CD14-positive monocyte (primary cell): ENCODE data around the gene POFUT2. TPM values are rescaled to one million over a fixed set of nuclear protein-coding genes. Genes with fewer than 3 reads are reported as not detected.

Experiments
- DNase-seq, 3 donors: peaks; one replicate each; pipeline ENCODE4 v3.0.0-alpha.2; 2011 to 2022
- H2AFZ ChIP-seq: 2 replicates; pipeline ENCODE4 v1.6.0; 2012; ENCODE audit warnings: mild to moderate bottlenecking, low read depth, low read length, inconsistent platforms; ENCODE audit not compliant: insufficient read depth, poor library complexity, severe bottlenecking
- H3K27ac ChIP-seq, 2 donors: 1 replicate in 1 of 2; 2 replicates in 1 of 2; pipeline ENCODE4 v1.5.1; 2012 to 2013; ENCODE audit warnings: low read length in 2 of 2, control low read depth in 1 of 2, inconsistent platforms in 1 of 2, low read depth in 1 of 2, mild to moderate bottlenecking in 1 of 2
- H3K27me3 ChIP-seq, 2 donors: one replicate each; pipeline versions ENCODE4 v1.6.0 to v1.6.1; 2011 to 2013; ENCODE audit warnings: low read length in 2 of 2; ENCODE audit not compliant: control insufficient read depth in 2 of 2, insufficient read depth in 2 of 2
- H3K36me3 ChIP-seq, 2 donors: replicated peaks in 1 of 2; 1 replicate in 1 of 2; 2 replicates in 1 of 2; pipeline versions ENCODE4 v1.5.1 to v1.6.1; 2012 to 2013; ENCODE audit warnings: low read length in 2 of 2, control low read depth in 1 of 2, inconsistent platforms in 1 of 2, mild to moderate bottlenecking in 1 of 2; ENCODE audit not compliant: insufficient read depth in 2 of 2, control insufficient read depth in 1 of 2
- H3K4me1 ChIP-seq, 2 donors: 1 replicate in 1 of 2; 2 replicates in 1 of 2; pipeline versions ENCODE4 v1.5.1 to v1.6.1; 2012 to 2013; ENCODE audit warnings: low read length in 2 of 2, control low read depth in 1 of 2, inconsistent platforms in 1 of 2, mild to moderate bottlenecking in 1 of 2, moderate library complexity in 1 of 2; ENCODE audit not compliant: insufficient read depth in 2 of 2, control insufficient read depth in 1 of 2
- H3K4me2 ChIP-seq: replicated peaks from 2 replicates; pipeline ENCODE3; 2012; ENCODE audit warnings: low read length, moderate library complexity, mild to moderate bottlenecking; ENCODE audit not compliant: poor library complexity, severe bottlenecking; ENCODE audit errors: extremely low read depth
- H3K4me3 ChIP-seq, 3 experiments: fragments of 200-600 bp in 1 of 3; sonication (generic) in 1 of 3; replicated peaks in 1 of 3; 1 replicate in 2 of 3; 2 replicates in 1 of 3; pipeline ENCODE4 v1.5.1; 2011 to 2013; ENCODE audit warnings: low read length in 3 of 3, mild to moderate bottlenecking in 3 of 3, control low read depth in 2 of 3, low read depth in 2 of 3, inconsistent platforms in 1 of 3, moderate library complexity in 1 of 3
- H3K79me2 ChIP-seq: 2 replicates; pipeline ENCODE4 v1.6.0; 2012; ENCODE audit warnings: mild to moderate bottlenecking, control low read depth, inconsistent platforms, low read length, moderate library complexity; ENCODE audit not compliant: insufficient read depth
- H3K9ac ChIP-seq: 2 replicates; pipeline ENCODE4 v1.6.0; 2017; ENCODE audit warnings: low read length, mild to moderate bottlenecking; ENCODE audit not compliant: insufficient read depth, poor library complexity, severe bottlenecking
- H3K9me3 ChIP-seq, 2 donors: replicated peaks in 1 of 2; 1 replicate in 1 of 2; 2 replicates in 1 of 2; pipeline versions ENCODE4 v1.5.1 to v1.6.1; 2012 to 2013; ENCODE audit warnings: low read length in 2 of 2, control low read depth in 1 of 2; ENCODE audit not compliant: control insufficient read depth in 1 of 2, insufficient read depth in 1 of 2
- H4K20me1 ChIP-seq: 2 replicates; pipeline ENCODE4 v1.6.0; 2012; ENCODE audit warnings: mild to moderate bottlenecking, low read length, control low read depth, moderate library complexity; ENCODE audit not compliant: insufficient read depth
- H3K27ac Mint-ChIP-seq, 7 donors: one replicate each; pipeline ENCODE4 v1.8.0; 2020; ENCODE audit warnings: mild to moderate bottlenecking in 7 of 7, mixed read lengths in 7 of 7, moderate library complexity in 6 of 7, inconsistent platforms in 2 of 7
- H3K27me3 Mint-ChIP-seq, 3 donors: one replicate each; pipeline ENCODE4 v1.8.0; 2021 to 2022; ENCODE audit warnings: low read depth in 3 of 3, mild to moderate bottlenecking in 3 of 3, mixed read lengths in 3 of 3, moderate library complexity in 3 of 3, inconsistent platforms in 1 of 3
- H3K36me3 Mint-ChIP-seq, 2 donors: one replicate each; pipeline ENCODE4 v1.8.0; 2020; ENCODE audit warnings: mixed read lengths in 2 of 2, inconsistent platforms in 1 of 2, mild to moderate bottlenecking in 1 of 2
- H3K4me1 Mint-ChIP-seq: one replicate; pipeline ENCODE4 v1.8.0; 2020; ENCODE audit warnings: mild to moderate bottlenecking, mixed read lengths
- H3K4me3 Mint-ChIP-seq, 2 donors: one replicate each; pipeline ENCODE4 v1.8.0; 2020; ENCODE audit warnings: mild to moderate bottlenecking in 2 of 2, mixed read lengths in 2 of 2, moderate library complexity in 1 of 2
- H3K9me3 Mint-ChIP-seq, 7 donors: one replicate each; pipeline ENCODE4 v1.8.0; 2020 to 2022; ENCODE audit warnings: mixed read lengths in 7 of 7, mild to moderate bottlenecking in 6 of 7, moderate library complexity in 6 of 7, inconsistent platforms in 2 of 7
- WGBS: methylation state at CpG from one replicate; pipeline ENCODE4 v1.1.5; 2013; ENCODE audit warnings: missing lambda C conversion rate; ENCODE audit not compliant: insufficient coverage; 5-methylcytosine and 5-hydroxymethylcytosine counted together
- intact Hi-C, 2 donors: fragments of 100-400 bp; cut with micrococcal nuclease; formaldehyde crosslinking; loops; one replicate each; pipeline versions ENCODE4 v1.15.0 to v1.15.1; 2023
- polyA plus RNA-seq, 3 donors: library from polyadenylated mRNA; depleted of rRNA in 1 of 3; unstranded in 2 of 3; stranded (reverse) in 1 of 3; fragments of 300-500 nt in 2 of 3; fragments of >200 nt in 1 of 3; fragmentation: Illumina TruSeq in 2 of 3; gene quantifications; 1 replicate in 2 of 3; 2 replicates in 1 of 3; pipeline ENCODE4 v1.2.3, GENCODE V29; 2012 to 2021
- TF ChIP-seq, protein P1 (sequence below): fragments of 200-600 bp; IDR thresholded peaks from one replicate; pipeline ENCODE4 v1.8.0; 2022; ENCODE audit warnings: antibody characterized with exemption, mild to moderate bottlenecking

The POFUT2 gene
- polyA plus RNA-seq, 3 donors, result 1.8 to 21.3 (median 2.8) TPM

DNA sequence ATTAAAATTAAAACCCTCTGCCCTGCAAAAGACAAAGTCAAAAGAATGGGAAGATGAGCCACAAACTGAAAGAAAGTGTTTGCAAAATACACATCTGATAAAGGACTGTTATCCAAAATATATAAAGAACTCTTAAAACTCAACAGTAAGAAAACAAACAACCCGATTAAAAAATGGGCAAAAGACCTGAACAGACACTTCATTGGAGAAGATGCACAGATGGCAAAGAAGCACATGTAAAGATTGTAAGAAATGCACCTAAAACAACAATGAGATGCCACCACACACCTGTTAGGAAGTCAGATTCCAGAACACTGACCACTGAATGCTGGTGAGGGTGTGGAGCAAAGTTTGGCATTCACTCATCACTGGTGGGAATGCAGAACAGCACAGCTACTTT lies 24.6 kb upstream of the POFUT2 start:
- H3K79me2 ChIP-seq, result no peaks in the 10 kb centered on the region
- no peak for DNase-seq
- H3K4me2 ChIP-seq, result no peak overlapping the region
- H3K27ac Mint-ChIP-seq, result no peak overlapping the region
- no peaks in the 10 kb centered on the region for H3K27me3 ChIP-seq
- no peak overlapping the region for H3K4me3 ChIP-seq
- TF ChIP-seq, protein P1, sequence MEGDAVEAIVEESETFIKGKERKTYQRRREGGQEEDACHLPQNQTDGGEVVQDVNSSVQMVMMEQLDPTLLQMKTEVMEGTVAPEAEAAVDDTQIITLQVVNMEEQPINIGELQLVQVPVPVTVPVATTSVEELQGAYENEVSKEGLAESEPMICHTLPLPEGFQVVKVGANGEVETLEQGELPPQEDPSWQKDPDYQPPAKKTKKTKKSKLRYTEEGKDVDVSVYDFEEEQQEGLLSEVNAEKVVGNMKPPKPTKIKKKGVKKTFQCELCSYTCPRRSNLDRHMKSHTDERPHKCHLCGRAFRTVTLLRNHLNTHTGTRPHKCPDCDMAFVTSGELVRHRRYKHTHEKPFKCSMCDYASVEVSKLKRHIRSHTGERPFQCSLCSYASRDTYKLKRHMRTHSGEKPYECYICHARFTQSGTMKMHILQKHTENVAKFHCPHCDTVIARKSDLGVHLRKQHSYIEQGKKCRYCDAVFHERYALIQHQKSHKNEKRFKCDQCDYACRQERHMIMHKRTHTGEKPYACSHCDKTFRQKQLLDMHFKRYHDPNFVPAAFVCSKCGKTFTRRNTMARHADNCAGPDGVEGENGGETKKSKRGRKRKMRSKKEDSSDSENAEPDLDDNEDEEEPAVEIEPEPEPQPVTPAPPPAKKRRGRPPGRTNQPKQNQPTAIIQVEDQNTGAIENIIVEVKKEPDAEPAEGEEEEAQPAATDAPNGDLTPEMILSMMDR, result no peak
- no peak overlapping the region for H2AFZ ChIP-seq
- WGBS, result no CpG with 5 or more reads among the region's 1 CpG
- H3K27me3 Mint-ChIP-seq, result peaks cover 4 to 12% (median 6%) of the 10 kb centered on the region in 3 donors
- H3K36me3 Mint-ChIP-seq, result no peaks in the 10 kb centered on the region
- H3K9me3 Mint-ChIP-seq, result peaks cover 0 to 10% (median 0%) of the 10 kb centered on the region in 7 donors
- no peak overlapping the region for H3K4me3 Mint-ChIP-seq
- H3K4me1 ChIP-seq, result peaks cover 6 to 10% of the 10 kb centered on the region in 2 donors
- no peaks in the 10 kb centered on the region for H3K36me3 ChIP-seq
- H4K20me1 ChIP-seq, result no peaks in the 10 kb centered on the region
- H3K9me3 ChIP-seq, result no peaks in the 10 kb centered on the region
- H3K4me1 Mint-ChIP-seq, result peaks cover 17% of the 10 kb centered on the region
- no peak overlapping the region for H3K27ac ChIP-seq
- intact Hi-C loops, result no loop called here
- no peak overlapping the region for H3K9ac ChIP-seq

DNA sequence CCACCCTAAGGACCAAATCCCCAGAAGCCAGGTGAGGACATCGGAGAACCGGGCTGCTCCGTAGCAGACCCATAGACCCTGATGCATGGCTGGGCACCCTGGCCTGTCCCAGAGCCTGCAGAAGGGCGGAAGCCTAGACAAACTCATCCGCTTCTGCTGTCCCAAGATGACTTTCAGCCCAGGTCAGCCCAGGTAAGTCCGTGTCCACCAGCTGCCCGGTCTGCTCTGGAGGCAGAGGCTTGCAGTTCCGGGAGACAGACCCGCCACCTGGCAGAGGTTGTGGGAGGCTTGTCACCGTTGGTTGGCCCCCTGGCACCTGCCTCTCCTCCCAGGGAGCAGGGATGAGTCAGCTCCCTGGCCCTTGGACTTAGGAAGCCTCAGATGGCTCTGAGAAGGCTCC lies 22.8 kb upstream of the POFUT2 start:
- TF ChIP-seq, protein P1, result no peak
- no peak overlapping the region for H3K9ac ChIP-seq
- H3K27ac Mint-ChIP-seq, result no peak overlapping the region
- H3K27me3 Mint-ChIP-seq, result peaks cover 4 to 13% (median 6%) of the 10 kb centered on the region in 3 donors
- peaks cover 0 to 10% (median 0%) of the 10 kb centered on the region in 7 donors for H3K9me3 Mint-ChIP-seq
- H3K4me3 Mint-ChIP-seq, result no peak overlapping the region
- no peak overlapping the region for H3K27ac ChIP-seq
- peaks cover 17% of the 10 kb centered on the region for H3K4me1 Mint-ChIP-seq
- no peak overlapping the region for H3K4me3 ChIP-seq
- intact Hi-C loops, result no loop called here
- H3K4me1 ChIP-seq, result peaks cover 6 to 10% of the 10 kb centered on the region in 2 donors
- H4K20me1 ChIP-seq, result no peaks in the 10 kb centered on the region
- H3K4me2 ChIP-seq, result no peak overlapping the region
- no peaks in the 10 kb centered on the region for H3K36me3 Mint-ChIP-seq
- no peak overlapping the region for H2AFZ ChIP-seq
- DNase-seq, result no peak
- H3K9me3 ChIP-seq, result no peaks in the 10 kb centered on the region
- no peaks in the 10 kb centered on the region for H3K79me2 ChIP-seq
- 91% methylated on average over 10 of the region's 10 CpGs for WGBS
- no peaks in the 10 kb centered on the region for H3K36me3 ChIP-seq
- no peaks in the 10 kb centered on the region for H3K27me3 ChIP-seq
